ENCODE measurements around the gene PLCB4.

- no peak for TF ChIP-seq CTCF (IDR thresholded peaks at IDR 0.05)
- no peak for TF ChIP-seq POLR2AphosphoS5 (IDR thresholded peaks at IDR 0.05)
- TF ChIP-seq POLR2A (IDR thresholded peaks at IDR 0.05; ENCODE audit: low read depth) = no peak
- no peak for TF ChIP-seq EP300 (IDR thresholded peaks at IDR 0.05)
Observed at GRCh38 chr20:9227896-9228615, 159.2 kb downstream of the PLCB4 start.
